Measurements from ENCODE around the gene SLC22A14.
"Not testable (repeated sequence)": the region's sequence is repeated elsewhere in the genome, so short reads cannot be mapped to it uniquely, and the experiment has no call there.

Gene SLC22A14, protein sequence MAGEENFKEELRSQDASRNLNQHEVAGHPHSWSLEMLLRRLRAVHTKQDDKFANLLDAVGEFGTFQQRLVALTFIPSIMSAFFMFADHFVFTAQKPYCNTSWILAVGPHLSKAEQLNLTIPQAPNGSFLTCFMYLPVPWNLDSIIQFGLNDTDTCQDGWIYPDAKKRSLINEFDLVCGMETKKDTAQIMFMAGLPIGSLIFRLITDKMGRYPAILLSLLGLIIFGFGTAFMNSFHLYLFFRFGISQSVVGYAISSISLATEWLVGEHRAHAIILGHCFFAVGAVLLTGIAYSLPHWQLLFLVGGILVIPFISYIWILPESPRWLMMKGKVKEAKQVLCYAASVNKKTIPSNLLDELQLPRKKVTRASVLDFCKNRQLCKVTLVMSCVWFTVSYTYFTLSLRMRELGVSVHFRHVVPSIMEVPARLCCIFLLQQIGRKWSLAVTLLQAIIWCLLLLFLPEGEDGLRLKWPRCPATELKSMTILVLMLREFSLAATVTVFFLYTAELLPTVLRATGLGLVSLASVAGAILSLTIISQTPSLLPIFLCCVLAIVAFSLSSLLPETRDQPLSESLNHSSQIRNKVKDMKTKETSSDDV

DNA sequence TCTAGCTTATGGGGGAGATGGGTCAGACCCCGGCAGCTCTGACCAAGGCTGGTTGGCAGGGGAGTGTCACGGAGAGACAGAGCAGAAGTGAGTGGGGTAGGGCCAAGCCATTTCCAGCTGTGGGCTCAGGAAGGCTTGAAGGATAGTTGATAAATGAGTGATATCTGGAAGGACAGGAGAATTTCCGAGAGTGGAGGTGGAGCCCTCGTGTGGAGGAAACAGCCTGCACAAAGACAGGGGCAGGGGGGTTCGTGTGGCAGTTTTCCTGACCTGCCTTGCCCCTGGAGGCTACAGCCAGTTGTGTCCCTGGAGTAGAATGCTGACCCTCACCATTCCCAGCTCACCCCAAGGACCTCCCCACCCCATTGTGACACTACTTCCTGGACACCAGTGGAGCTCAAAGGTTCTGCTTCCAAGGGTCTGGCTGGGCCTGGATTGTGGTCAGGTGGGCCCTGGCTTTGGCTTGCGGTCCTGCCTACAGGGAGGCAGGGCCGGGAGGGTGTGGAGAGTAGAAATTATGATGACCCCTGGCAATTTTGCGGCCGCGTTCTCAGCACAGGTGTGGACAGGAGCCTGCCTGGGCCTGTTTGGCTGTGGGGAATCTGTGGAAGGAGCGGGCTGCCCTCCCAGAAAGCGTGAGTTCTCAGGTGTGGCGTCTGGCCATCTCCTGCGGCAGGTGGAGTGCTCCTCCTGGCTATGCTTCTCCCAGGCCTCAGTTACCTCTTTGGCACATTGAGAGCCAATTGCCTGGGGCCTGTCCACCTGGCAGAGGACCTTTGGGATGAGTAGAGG, at the start of gene SLC22A14:
TSS of gene SLC22A14 (plus strand) at position 400 of the 792 bp plus-strand sequence. CDS start 23,733 bp downstream, outside the sequence.
- DNase-seq (ENCODE audit: low read depth in 2 of 3, low spot score in 1 of 3): no peak

DNA sequence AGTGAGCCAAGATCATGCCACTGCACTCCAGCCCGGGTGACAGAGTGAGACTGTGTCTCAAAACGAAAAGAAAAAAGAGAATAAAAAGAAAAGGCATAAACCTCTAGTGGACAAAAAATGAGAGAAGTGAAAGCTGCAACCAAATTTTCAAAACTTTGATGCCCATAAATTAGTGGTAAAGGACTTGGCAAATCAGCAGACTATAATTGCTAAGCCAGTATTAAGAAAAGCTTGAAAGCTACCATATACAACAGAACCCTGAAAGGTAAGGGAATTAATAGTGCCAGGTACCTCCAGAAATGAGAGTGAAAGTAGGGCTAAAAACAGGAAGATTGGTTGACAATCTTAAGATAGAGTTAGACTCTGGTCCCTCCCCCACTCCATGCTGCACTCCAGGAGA, 49.4 kb upstream of the SLC22A14 start:
- DNase-seq (ENCODE audit: low read depth in 2 of 3, low spot score in 1 of 3): no peak

DNA sequence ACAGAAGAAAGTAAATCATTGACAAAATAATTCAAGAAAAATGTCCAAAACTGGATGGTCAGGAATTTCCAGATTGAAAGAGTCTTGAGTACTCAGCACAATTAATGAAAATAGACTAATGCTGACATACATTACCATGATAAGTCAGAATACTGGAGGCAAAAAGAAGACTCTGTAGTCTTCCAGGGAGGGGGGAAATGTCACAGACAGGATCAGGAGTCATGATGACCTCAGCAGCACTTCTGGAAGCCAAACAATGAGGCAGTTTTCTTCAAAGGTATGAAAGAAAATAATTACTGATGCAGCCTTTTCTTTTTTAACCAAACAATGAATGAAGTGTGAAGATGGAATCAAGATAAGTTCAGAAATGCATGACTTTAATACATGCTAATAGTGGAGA, 46.6 kb upstream of the SLC22A14 start:
- DNase-seq (ENCODE audit: low read depth in 2 of 3, low spot score in 1 of 3): no peak

DNA sequence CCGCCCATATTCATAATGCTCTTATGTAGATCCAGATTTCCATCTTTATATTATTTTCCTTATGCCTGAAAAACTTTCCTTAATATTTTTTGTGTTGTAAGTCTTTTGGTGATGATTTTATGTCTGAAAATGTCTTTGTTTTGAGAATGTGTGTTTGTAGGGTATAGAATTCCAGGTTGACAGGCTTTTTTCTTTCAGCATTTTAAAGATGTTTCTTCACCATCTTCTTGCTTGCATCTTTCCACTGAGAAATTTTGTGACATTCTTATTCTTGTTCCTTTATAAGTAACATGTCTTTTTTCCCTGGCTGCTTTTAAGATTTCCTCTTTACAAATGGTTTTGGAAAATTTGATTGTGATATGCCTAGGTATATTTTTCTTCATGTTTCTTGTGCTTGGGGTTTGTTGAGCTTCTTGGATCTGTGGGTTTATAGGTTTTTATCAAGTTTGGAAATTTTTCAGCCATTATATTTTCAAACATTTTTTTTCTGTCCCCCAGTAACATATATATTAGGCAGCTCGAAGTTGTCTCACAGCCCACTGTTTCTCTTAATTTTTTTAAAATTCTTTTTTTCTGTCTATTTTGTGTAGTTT, 43.6 kb upstream of the SLC22A14 start:
- no peak for DNase-seq (ENCODE audit: low read depth in 2 of 3, low spot score in 1 of 3)

DNA sequence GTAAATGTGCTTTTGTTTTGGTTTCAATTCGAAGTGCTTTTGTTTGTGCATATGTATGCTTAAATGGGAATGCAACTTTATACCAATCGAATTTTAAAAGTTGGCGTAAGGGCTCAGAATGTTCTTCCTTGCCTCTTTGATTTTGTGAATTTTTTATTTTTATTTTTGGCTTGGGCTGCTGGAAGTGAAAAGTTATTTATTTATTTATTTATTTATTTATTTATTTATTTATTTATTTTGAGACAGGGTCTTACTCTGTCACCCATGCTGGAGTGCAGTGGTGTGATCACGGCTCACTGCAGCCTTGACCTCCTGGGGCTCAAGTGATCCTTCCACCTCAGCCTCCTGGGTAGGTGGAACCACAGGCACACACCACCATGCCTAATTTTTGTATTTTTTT, 39.3 kb upstream of the SLC22A14 start:
- not testable (repeated sequence) for DNase-seq (ENCODE audit: low read depth in 2 of 3, low spot score in 1 of 3)

DNA sequence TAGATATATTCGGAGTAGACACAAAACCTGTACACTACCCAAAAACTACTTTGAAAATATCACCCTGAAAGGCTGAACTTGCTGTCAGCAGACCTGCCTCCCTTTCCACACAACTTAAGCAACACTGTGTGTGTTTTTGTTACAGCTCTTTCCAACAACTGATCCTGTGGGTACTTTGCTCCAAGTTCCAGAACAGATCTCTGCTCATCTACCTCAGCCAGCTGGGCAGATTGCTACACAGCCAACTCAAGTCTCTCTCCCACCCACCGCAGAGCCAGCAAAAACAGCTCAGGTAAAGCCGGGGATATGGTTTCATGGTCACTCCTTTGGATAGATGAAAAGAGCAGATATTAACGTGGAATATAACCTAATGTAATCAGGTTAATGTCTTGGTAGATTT, 36.2 kb upstream of the SLC22A14 start:
- DNase-seq (ENCODE audit: low read depth in 2 of 3, low spot score in 1 of 3): no peak

DNA sequence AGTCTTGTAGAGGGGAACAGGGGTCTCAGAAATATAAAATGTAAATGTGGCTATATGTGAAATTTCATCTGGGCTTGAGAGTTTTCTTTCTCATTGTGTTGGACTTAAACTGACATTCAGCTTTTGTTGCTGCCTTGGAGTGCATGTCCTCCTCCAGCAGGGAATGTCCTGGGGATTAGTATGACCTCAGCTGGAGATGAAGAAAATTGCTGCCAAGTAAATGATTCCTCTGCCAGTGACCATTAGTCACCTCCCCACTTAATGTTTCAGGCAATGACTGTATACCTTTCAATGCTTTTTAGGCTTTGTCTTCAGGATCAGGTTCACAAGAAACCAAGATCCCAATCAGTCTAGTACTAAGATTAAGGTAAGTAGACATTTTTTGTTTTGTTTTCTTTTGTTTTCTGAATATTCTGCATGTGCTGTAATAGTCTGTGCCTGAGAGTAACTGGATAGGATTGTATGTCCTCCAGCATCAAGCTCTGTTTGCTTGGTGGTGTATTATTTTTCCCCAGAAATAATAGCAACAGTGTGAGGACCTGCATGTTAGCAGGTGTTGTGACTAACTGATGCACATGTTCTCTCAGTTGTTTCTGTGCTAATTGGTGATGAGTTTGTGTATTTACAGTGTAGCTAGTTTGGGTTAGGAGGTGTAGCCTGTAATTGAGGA, 34.6 kb upstream of the SLC22A14 start:
- DNase-seq (ENCODE audit: low read depth in 2 of 3, low spot score in 1 of 3): no peak

DNA sequence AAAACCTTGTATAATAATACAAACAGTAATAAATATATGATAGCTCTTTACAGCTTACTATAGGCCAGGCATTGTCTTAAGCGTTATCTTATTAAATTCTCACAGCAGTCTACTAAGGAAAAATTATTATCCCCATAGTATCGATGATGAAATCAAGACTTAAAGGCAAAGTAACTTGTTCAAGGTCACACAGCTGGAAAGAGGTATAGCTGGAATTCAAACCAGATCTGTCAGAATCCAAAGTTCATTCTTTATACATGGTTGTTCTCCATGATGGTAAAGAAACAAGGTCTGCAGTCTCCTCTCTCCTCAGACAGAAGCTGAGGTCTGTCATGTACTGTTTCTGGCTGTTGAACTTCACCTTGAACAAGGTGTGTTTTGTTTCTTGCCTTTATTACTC, 31.9 kb upstream of the SLC22A14 start:
- DNase-seq (ENCODE audit: low read depth in 2 of 3, low spot score in 1 of 3): no peak

DNA sequence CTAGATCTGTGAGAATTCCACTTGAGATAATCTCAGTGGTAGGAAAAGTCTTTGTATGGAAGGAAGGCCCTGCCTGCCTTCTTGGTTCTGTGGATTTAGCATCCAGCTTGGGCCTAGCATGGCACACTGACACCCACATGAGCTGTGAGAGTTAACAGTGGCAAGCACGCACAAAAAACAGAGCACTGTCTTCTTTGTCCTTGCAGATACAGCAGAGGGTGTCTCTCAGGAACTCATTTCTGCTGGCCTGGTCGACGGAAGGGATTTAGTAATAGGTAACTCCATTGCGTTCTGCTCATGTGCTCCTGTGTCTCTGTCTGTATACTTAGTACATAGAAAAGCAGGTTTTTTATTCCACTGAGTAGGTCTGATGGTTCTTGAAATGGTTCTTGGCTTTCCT, 30.9 kb upstream of the SLC22A14 start:
- no peak for DNase-seq (ENCODE audit: low read depth in 2 of 3, low spot score in 1 of 3)

DNA sequence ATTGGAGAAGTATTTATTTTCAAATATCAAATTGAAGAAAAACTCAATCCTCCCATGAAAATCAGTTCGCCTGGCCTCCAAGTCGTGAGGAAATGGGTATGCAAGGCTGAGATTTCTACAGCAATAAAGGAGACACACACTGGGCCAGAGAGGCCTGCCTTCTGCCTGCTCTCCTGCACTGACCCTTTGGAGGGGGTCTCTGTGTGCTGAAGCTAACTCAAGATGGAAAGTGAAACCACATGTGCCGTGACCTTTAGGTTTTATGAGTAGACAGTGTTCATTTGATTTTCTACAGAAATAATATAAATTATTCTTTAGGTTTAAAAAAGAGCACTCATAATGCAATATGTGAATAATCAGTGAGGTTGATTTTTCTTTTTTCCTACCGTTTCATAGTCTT, 28.4 kb upstream of the SLC22A14 start:
- DNase-seq (ENCODE audit: low read depth in 2 of 3, low spot score in 1 of 3): no peak

DNA sequence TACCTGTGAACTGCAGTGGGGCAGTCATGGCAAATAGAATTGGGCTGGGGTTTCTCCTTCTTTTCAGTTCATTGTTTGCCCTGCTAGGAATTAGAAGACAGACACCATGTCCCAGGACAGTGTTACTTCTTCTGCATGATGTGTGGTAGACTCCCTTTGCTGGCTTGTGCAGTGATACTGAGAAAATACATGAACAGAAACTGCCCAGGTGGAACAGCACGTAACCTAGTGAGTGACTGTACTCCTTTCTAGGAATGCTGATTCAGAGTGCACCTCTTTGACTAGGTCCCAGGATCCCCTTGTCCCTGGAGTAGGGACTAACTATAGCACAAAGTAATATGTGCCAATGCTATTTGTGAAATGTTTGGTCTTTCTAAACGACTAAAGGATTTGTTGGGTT, 27.2 kb upstream of the SLC22A14 start:
- no peak for DNase-seq (ENCODE audit: low read depth in 2 of 3, low spot score in 1 of 3)

DNA sequence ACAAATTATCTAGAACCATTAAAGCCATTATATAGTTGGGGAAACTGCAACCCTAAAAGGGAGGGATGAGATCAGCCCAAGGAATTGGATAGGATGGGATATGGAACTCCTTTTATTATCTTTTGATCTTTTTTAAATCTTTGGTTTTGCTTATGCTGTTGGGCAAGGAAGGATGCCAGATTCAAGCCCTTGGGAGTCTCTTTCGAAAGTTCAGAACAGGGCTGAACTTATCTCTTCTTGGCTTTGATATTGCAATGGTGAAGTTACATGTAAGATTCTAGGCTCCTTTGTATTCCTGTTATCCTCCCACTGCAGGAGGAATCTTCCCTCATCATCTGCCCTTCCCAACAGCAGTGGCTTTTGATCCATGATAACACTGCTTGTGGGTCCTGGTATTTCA, 26.5 kb upstream of the SLC22A14 start:
- no peak for DNase-seq (ENCODE audit: low read depth in 2 of 3, low spot score in 1 of 3)

DNA sequence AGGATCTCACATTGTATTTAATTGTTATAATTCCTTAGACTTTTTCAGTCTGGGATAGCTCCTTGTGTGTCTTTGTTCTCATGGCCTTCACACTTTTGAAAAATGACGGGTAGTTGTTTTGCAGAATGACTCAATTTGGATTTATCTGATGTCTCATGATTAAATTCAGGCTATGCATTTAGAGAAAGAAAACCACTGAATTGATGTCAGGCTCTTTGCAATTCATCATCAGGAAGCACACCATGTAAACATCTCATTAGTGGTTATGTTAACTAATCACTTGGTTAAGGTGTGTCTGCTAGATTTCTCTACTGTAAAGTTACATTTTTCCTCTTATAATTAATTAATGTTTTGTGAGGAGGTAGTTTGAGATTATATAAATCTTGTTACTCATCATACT, 24.5 kb upstream of the SLC22A14 start:
- no peak for DNase-seq (ENCODE audit: low read depth in 2 of 3, low spot score in 1 of 3)

DNA sequence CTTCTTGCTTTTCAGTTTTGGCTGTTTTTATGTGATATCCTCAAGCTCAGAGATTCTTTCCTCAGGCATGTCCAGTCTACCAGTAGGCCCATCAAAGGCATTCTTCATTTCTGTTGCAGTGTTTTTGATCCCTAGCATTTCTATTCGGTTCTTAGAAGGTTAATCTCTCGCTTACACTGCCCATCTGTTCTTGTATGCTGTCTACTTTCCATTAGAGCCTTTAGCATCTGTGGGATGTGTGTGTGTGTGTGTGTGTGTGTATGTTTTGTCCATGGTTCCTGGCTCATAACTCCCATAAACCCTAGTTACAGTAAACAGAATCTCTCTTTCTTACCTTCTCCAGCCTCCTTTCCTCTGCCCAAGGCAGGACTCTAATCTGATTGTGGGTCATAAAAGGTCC, 21.6 kb upstream of the SLC22A14 start:
- no peak for DNase-seq (ENCODE audit: low read depth in 2 of 3, low spot score in 1 of 3)

DNA sequence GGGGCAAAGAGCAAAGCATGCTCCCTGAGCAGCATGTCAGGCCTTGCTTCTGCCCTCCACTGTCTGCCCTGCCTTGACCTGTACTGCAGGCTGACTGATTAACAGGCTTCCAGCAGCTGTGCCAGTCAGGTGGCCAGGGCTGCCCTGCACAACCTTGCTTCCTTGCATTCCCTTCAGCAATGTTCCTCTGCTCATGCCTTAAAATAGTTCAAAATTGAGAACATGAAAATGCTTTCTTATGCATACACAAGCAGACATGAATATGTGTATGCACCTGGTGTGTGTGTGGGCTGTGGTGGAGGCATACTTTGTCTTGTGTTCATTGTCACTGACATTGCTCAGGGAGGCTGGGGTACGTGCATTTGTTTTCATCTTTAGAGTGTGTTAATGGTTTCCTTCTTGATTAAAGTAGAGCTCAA, 17.7 kb upstream of the SLC22A14 start:
- no peak for DNase-seq (ENCODE audit: low read depth in 2 of 3, low spot score in 1 of 3)

DNA sequence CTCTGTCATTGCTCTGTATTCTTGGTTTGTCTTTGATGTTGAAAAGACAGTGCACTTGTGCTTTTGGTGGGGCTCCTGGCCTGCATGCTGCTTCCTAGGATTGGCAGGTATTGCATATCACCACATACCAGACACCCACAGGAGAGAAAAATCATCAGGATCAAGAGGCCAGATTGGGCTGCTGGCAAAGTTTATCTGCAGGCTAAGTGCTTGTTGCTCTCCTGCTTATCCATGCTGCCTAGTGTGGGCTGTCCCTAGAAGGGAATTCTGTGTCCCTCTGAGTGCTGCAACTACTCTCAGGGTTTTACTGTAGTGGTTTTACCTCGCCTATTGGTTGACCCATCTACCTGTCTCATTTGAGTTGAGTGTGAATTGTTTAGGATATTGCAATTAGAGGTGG, 17.3 kb upstream of the SLC22A14 start:
- DNase-seq (ENCODE audit: low read depth in 2 of 3, low spot score in 1 of 3): no peak

DNA sequence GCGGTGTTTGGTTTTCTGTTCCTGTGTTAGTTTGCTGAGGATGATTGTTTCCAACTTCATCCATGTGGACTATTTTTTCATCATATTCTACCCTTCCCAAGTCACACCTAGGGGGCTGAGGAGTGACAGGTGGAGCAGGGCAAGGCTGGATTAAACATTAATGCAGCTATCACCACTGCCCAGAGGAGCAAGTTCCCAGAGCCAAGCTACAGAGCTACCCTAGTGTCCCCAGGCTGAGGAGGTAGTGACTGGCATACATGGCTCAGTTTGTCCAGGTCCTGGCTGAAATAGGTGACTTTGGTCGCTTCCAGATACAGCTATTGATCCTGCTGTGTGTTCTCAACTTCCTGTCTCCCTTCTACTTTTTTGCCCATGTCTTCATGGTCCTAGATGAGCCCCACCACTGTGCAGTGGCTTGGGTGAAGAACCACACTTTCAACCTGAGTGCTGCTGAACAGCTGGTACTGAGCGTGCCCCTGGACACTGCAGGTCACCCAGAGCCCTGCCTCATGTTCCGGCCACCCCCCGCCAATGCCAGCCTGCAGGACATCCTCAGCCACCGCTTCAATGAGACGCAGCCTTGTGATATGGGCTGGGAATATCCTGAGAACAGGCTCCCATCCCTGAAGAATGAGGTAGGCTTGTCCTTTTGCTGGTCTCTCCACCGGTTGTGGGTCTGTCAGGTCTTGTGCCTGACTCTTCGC, 16.3 kb upstream of the SLC22A14 start, which contains the start of gene SLC22A13:
TSS of gene SLC22A13 (plus strand) at position 209 of the 704 bp plus-strand sequence. CDS start at position 258, 49 bp downstream.
- DNase-seq (ENCODE audit: low read depth in 2 of 3, low spot score in 1 of 3): no peak

DNA sequence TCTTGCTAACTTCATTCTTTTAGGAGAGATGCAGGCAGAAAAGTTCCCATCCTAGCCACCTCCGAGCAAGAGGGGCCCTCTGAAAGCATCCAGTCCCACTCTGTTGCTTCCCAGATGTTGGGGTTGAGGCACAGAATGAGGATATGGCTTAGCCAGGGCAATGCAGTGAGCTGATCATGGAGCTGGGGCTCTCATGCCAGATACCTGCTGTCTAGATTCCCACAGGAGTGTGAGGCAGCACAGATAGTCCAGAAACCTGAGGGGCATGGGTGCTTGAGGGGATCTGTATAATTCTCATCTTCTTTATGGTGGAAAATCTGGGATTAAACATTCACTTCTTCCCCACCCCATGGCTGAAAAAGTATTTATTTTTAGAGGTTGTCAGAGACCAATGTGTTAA, 15.3 kb upstream of the SLC22A14 start:
- no peak for DNase-seq (ENCODE audit: low read depth in 2 of 3, low spot score in 1 of 3)

DNA sequence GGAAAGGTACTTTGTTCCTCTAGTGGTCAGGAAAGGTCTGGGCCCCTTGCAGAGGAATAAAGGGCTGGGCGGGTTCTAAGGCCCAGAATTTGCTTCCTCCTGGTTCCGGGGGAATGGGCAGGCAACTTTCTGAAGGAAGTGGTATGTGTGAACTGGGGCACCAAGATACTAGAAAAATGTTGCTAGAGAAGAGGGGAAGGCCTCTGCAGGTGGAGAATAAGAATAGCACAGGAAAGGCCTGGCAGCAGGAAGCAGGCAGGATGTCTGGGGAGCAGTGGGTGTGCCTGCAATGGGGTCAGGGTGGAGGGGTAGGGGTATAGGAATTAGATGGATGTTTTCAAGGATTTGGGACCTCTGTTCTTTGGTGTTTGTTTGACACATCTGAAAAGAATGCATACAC, 14.4 kb upstream of the SLC22A14 start:
- DNase-seq (ENCODE audit: low read depth in 2 of 3, low spot score in 1 of 3): no peak

DNA sequence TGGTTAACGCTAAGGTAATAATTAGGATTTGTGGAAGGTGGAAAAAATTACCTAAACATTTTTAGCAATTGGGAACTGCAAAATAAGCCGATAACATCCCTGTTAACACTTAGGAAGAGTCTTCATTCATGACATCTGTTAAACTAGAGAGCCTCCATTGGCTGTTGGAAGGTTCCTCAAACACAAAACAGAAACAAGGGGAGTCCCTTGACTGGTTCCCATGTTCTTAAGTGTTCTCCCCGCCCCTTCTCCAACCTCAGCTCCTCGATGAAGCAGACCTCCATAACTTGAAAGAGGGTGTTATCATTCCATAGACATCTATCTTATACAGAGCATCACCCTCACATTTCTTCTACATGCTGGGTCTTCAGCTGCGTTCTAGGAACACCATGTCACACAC, 14.0 kb upstream of the SLC22A14 start:
- DNase-seq (ENCODE audit: low read depth in 2 of 3, low spot score in 1 of 3): no peak
